Calu3 (cell line): ENCODE data around the gene SLC26A11. TPM values are rescaled to one million over a fixed set of nuclear protein-coding genes. Genes with fewer than 3 reads are reported as not detected.
A peak's percentile ranks its signal among the peaks of the same experiment; 100 is the strongest.

Experiments used
- BruUV-seq: library from RNA; stranded (reverse); fragments of 400-500 nt; replicated peaks from 2 replicates; lab custom pipeline; 2021; lab: Mats Ljungman, UMichigan
- CTCF ChIA-PET: fragments of 300-600 bp; sonication (Branson Sonifier 250); formaldehyde crosslinking; loops from one replicate; lab custom pipeline; 2022; ENCODE audit warnings: antibody characterized with exemption; lab: Charles Lee
- DNase-seq: peaks from one replicate; pipeline ENCODE4 v3.0.0; 2022
- H3K27ac Mint-ChIP-seq: one replicate; pipeline ENCODE4 v1.8.0; 2022; ENCODE audit warnings: mixed read lengths; ENCODE audit not compliant: unreplicated experiment
- H3K27me3 Mint-ChIP-seq: one replicate; pipeline ENCODE4 v1.8.0; 2022; ENCODE audit warnings: mixed read lengths; ENCODE audit not compliant: unreplicated experiment
- H3K36me3 Mint-ChIP-seq: one replicate; pipeline ENCODE4 v1.8.0; 2022; ENCODE audit warnings: mild to moderate bottlenecking, moderate library complexity, mixed read lengths; ENCODE audit not compliant: insufficient read depth, unreplicated experiment
- H3K4me1 Mint-ChIP-seq: one replicate; pipeline ENCODE4 v1.8.0; 2022; ENCODE audit warnings: mild to moderate bottlenecking, low read depth, mixed read lengths; ENCODE audit not compliant: unreplicated experiment
- H3K4me3 Mint-ChIP-seq: one replicate; pipeline ENCODE4 v1.8.0; 2022; ENCODE audit warnings: mild to moderate bottlenecking, low read depth, moderate library complexity, mixed read lengths; ENCODE audit not compliant: unreplicated experiment
- H3K9me3 Mint-ChIP-seq: one replicate; pipeline ENCODE4 v1.8.0; 2022; ENCODE audit warnings: low read depth, mixed read lengths; ENCODE audit not compliant: unreplicated experiment
- intact Hi-C: fragments of 100-400 bp; cut with micrococcal nuclease; formaldehyde crosslinking; loops from one replicate; pipeline ENCODE4 v1.10.0; 2022; ENCODE audit not compliant: unreplicated experiment
- total RNA-seq: library from RNA; stranded (reverse); gene quantifications from 2 replicates; pipeline ENCODE4 v1.2.3, GENCODE V29; 2022
- TF ChIP-seq, protein P1 (sequence below): fragments of 200-600 bp; IDR thresholded peaks from one replicate; pipeline ENCODE4 v1.8.0; 2022; ENCODE audit warnings: antibody characterized with exemption; ENCODE audit not compliant: unreplicated experiment

SLC26A11 gene
- total RNA-seq, 1 experiment from 2014 or later: 7.2 TPM

- no TSS peak for BruUV-seq
- H3K4me3 Mint-ChIP-seq: no peak overlapping the region
- no peaks in the 10 kb centered on the region for H3K36me3 Mint-ChIP-seq
- H3K27me3 Mint-ChIP-seq: no peaks in the 10 kb centered on the region
- CTCF ChIA-PET: no interaction called here
- TF ChIP-seq, protein P1, sequence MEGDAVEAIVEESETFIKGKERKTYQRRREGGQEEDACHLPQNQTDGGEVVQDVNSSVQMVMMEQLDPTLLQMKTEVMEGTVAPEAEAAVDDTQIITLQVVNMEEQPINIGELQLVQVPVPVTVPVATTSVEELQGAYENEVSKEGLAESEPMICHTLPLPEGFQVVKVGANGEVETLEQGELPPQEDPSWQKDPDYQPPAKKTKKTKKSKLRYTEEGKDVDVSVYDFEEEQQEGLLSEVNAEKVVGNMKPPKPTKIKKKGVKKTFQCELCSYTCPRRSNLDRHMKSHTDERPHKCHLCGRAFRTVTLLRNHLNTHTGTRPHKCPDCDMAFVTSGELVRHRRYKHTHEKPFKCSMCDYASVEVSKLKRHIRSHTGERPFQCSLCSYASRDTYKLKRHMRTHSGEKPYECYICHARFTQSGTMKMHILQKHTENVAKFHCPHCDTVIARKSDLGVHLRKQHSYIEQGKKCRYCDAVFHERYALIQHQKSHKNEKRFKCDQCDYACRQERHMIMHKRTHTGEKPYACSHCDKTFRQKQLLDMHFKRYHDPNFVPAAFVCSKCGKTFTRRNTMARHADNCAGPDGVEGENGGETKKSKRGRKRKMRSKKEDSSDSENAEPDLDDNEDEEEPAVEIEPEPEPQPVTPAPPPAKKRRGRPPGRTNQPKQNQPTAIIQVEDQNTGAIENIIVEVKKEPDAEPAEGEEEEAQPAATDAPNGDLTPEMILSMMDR: no peak
- intact Hi-C loops: no loop called here
- H3K9me3 Mint-ChIP-seq: no peaks in the 10 kb centered on the region
- H3K4me1 Mint-ChIP-seq: peaks cover 11% of the 10 kb centered on the region
- no peak overlapping the region for H3K27ac Mint-ChIP-seq
- DNase-seq: no peak
Measured at GRCh38 chr17:80185968-80186367, 34.3 kb upstream of the SLC26A11 start.

GRCh38 chr17:80187090-80187489 is 33.1 kb upstream of the SLC26A11 start:
- BruUV-seq: no TSS peak
- Mint-ChIP-seq H3K9me3 (no peaks in the 10 kb centered on the region), H3K4me3 (peak overlapping the region; percentile 37), H3K27me3 (no peaks in the 10 kb centered on the region), H3K4me1 (peaks cover 11% of the 10 kb centered on the region), H3K36me3 (no peaks in the 10 kb centered on the region), H3K27ac (peak overlapping the region; percentile 14)
- TF ChIP-seq, protein P1: no peak
- no peak for DNase-seq
- CTCF ChIA-PET: interaction anchor here (1.1 kb wide), 1 partner anchor 42 kb away, joined by 3 read pairs; no protein-coding TSS in a partner anchor
- intact Hi-C loops: no loop called here

GRCh38 chr17:80187515-80187941 is 32.7 kb upstream of the SLC26A11 start:
- TF ChIP-seq, protein P1: no peak
- peak overlapping the region; percentile 14 for H3K27ac Mint-ChIP-seq
- CTCF ChIA-PET: interaction anchor here (1.1 kb wide), 1 partner anchor 42 kb away, joined by 3 read pairs; no protein-coding TSS in a partner anchor
- no TSS peak for BruUV-seq
- DNase-seq: peak; percentile 53
- H3K27me3 Mint-ChIP-seq: no peaks in the 10 kb centered on the region
- H3K4me3 Mint-ChIP-seq: peak overlapping the region; percentile 37
- no peaks in the 10 kb centered on the region for H3K36me3 Mint-ChIP-seq
- H3K9me3 Mint-ChIP-seq: no peaks in the 10 kb centered on the region
- H3K4me1 Mint-ChIP-seq: peaks cover 11% of the 10 kb centered on the region
- intact Hi-C loops: no loop called here

GRCh38 chr17:80189611-80190010 is 30.6 kb upstream of the SLC26A11 start:
- no peak for DNase-seq
- no peaks in the 10 kb centered on the region for H3K27me3 Mint-ChIP-seq
- intact Hi-C loops: no loop called here
- H3K4me3 Mint-ChIP-seq: no peak overlapping the region
- CTCF ChIA-PET: no interaction called here
- no peak overlapping the region for H3K27ac Mint-ChIP-seq
- H3K36me3 Mint-ChIP-seq: no peaks in the 10 kb centered on the region
- H3K9me3 Mint-ChIP-seq: no peaks in the 10 kb centered on the region
- TF ChIP-seq, protein P1: no peak
- peaks cover 11% of the 10 kb centered on the region for H3K4me1 Mint-ChIP-seq
- no TSS peak for BruUV-seq
